ENCODE measurements around the gene KCNJ5. TPM values are rescaled to one million over a fixed set of nuclear protein-coding genes. Genes with fewer than 3 reads are reported as not detected.

KCNJ5 gene
- polyA plus RNA-seq (ENCODE audit: low read depth in 6 of 6) = not detected

DNA sequence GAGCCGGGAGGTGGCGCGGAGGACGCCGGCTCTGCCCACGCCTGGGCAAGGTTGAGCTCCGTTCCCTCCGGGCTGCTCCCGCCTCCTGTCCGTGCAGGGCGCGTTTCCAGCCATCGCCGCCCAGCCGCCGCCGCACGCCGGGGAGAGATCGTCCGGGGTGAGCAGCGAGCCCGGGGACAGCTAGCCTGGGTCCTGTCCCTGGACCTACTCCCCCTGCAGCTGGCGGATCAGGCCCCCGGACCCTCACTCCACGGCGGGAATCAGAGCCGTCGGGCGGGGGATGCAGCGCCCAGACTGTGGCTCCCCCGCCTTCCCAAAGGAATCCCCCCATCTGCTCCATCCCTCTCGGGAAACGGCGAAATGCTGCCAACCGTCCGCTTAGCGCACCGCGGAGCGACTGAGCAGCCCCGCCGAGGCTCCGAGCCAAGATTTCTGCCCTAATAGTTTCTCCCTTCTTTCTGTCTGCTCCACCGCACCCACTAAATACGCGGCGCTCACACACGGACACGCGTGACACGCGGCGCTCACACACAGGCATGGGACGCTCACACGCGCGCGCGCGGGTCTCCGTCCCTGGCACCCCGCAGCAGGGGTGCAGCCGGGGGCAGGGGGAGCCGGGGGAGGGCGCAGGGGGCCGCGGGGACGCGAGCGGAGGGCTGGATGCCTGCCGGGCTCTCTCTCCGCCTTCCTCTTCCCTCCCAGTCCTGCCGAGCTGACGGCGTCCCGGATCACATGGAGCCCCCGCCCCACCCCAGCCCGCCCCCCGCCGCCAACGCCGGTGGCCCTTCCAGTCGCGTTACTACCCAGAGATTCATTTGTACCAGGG lies at the start of gene KCNJ5:
Gene KCNJ5 (plus strand): TSS at position 814 of the 826 bp plus-strand sequence. CDS start 19,918 bp downstream, outside the sequence.
- DNase-seq (no peak), ATAC-seq (ENCODE audit: low read depth in 2 of 2) (peak; percentile 41 to 51)
- Mint-ChIP-seq H3K4me3 (peak within 1 kb of the TSS; percentile 70 to 92 (median 80)), H3K27me3 (peaks cover 70 to 91% (median 88%) of the 10 kb centered on the region in 3 donors), H3K27ac (peak within 1 kb of the TSS in 1 of 6 donors; percentile 96), H3K36me3 (no peaks in the 10 kb centered on the region), H3K4me1 (peaks cover 19 to 38% (median 24%) of the 10 kb centered on the region in 3 donors), H3K9me3 (peaks cover 0 to 2% (median 0%) of the 10 kb centered on the region in 7 donors)

DNA sequence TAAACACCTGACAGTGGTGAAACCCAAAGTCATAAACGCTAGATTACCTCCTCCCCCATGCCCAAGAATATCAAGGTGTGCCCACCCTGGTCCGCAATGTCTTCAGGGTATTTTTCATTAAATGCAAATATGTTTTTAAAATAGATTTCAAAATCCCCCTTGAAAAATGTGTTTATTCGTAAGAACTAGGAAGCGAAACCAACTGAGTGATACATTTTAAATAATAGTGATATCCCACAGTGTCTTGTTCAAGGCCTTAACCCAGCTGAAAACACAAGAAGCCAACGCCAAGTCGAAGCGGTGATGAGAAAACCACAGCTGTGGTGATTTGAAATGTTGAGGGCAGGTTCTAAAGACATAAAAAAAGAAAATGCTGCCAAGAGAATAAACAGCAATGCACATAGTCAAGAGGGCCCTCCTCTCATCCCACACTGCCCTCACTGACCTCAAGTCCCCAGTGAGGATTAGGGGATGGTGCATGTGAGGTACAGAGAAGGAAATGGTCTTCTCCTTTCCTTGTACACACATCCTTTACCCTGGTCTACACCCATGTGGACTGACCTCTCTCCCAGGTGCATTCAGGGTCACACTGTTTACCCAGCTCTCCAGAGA lies 49.6 kb upstream of the KCNJ5 start:
- DNase-seq = peak; percentile 72
- Mint-ChIP-seq H3K9me3 (peaks cover 0 to 9% (median 5%) of the 10 kb centered on the region in 7 donors), H3K4me1 (peaks cover 77 to 99% (median 86%) of the 10 kb centered on the region in 3 donors), H3K36me3 (peaks cover 0 to under 1% of the 10 kb centered on the region in 2 donors), H3K27ac (peak overlapping the region; percentile 93 to 96 (median 95)), H3K4me3 (peak overlapping the region in 7 of 8 donors; percentile 20 to 83 (median 44)), H3K27me3 (no peaks in the 10 kb centered on the region)
- ATAC-seq (ENCODE audit: low read depth in 2 of 2) = peak; percentile 80 to 81

DNA sequence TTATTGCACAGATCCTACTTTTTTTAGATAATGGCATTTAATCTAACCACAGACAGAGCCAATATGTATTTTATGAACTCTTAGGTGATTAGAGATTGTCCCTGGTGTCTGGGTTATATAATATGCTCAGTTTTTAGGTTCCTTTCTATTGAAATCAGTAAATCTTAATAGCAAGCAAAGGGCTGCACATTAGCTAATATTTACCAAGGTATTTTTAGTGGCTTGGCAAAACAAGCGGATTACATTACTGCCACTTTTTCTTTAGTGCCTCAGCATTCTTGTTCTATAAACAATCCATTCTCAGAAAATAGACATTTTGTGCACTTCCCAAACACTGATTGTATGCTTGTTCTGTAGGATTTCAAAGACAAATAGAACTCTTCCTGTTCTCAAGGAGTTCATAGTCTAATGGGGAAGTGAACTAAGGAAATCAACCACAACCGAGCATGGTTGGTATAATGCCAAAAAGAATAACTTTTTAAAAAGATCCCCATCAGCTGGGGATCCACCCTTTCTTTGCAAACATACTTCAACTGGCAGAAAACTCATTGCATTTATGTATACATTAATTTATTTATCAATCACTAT lies 47.9 kb upstream of the KCNJ5 start:
- H3K27me3 Mint-ChIP-seq = no peaks in the 10 kb centered on the region
- H3K9me3 Mint-ChIP-seq = peaks cover 0 to 4% (median 0%) of the 10 kb centered on the region in 7 donors
- no peak for ATAC-seq (ENCODE audit: low read depth in 2 of 2)
- peaks cover 74 to 93% (median 79%) of the 10 kb centered on the region in 3 donors for H3K4me1 Mint-ChIP-seq
- no peaks in the 10 kb centered on the region for H3K36me3 Mint-ChIP-seq
- H3K27ac Mint-ChIP-seq = peak overlapping the region in 5 of 6 donors; percentile 82 to 96 (median 94)
- H3K4me3 Mint-ChIP-seq = peak overlapping the region in 5 of 8 donors; percentile 37 to 78 (median 44)
- DNase-seq = peak; percentile 27

DNA sequence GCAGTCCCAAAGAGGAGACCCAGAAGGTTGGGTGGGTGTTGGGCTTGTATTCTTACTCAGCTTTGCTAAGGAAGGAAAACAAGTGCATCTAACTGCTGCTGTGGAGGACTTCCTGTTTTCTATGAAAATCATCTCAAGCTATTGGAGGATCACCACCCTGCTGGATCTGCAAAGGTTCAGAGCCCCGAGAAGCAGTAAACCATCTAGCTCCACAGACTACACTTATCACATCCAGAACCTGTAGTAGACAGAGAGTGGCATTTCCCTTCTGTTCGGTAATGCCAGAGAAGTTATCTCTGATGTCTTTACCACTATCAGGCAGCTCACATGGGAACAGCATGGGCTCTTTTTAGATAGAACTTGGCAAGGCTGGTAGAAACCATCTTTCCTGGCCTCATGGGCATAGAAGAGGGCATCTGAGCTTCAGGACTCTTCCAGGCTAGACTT lies 45.8 kb upstream of the KCNJ5 start:
- H3K4me1 Mint-ChIP-seq = peaks cover 73 to 91% (median 76%) of the 10 kb centered on the region in 3 donors
- H3K27ac Mint-ChIP-seq = peak overlapping the region; percentile 36 to 97 (median 91)
- H3K4me3 Mint-ChIP-seq = peak overlapping the region; percentile 32 to 86 (median 64)
- DNase-seq (peak; percentile 50), ATAC-seq (ENCODE audit: low read depth in 2 of 2) (peak; percentile 44 to 46)
- H3K27me3 Mint-ChIP-seq = no peaks in the 10 kb centered on the region
- peaks cover 0 to 4% of the 10 kb centered on the region in 2 donors for H3K36me3 Mint-ChIP-seq
- H3K9me3 Mint-ChIP-seq = peaks cover 0 to 4% (median 0%) of the 10 kb centered on the region in 7 donors

DNA sequence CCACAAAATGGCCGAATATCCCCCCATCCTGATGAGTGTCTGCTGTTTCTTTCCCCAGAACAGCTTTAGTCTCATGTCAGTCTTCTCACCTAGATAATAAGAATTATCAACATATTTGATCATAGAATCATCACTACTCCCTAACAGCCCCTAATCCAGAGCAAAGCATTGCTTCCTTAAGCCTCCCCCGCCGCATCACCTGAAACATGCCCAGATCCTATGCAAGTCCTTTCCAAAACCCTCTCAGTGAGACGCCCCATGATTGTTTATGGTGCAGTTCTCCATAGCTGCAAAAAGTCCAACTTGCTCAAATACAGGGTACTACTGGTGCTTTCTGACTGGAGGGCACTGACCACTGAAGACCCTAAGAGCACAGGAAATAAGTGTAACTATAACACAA lies 44.2 kb upstream of the KCNJ5 start:
- peak overlapping the region in 2 of 6 donors; percentile 22 to 68 for H3K27ac Mint-ChIP-seq
- peaks cover 0 to 4% of the 10 kb centered on the region in 2 donors for H3K36me3 Mint-ChIP-seq
- peaks cover 0 to 4% (median 0%) of the 10 kb centered on the region in 7 donors for H3K9me3 Mint-ChIP-seq
- ATAC-seq (ENCODE audit: low read depth in 2 of 2) (no peak), DNase-seq (no peak)
- no peaks in the 10 kb centered on the region for H3K27me3 Mint-ChIP-seq
- peaks cover 59 to 78% (median 64%) of the 10 kb centered on the region in 3 donors for H3K4me1 Mint-ChIP-seq
- peak overlapping the region in 4 of 8 donors; percentile 23 to 39 (median 26) for H3K4me3 Mint-ChIP-seq

DNA sequence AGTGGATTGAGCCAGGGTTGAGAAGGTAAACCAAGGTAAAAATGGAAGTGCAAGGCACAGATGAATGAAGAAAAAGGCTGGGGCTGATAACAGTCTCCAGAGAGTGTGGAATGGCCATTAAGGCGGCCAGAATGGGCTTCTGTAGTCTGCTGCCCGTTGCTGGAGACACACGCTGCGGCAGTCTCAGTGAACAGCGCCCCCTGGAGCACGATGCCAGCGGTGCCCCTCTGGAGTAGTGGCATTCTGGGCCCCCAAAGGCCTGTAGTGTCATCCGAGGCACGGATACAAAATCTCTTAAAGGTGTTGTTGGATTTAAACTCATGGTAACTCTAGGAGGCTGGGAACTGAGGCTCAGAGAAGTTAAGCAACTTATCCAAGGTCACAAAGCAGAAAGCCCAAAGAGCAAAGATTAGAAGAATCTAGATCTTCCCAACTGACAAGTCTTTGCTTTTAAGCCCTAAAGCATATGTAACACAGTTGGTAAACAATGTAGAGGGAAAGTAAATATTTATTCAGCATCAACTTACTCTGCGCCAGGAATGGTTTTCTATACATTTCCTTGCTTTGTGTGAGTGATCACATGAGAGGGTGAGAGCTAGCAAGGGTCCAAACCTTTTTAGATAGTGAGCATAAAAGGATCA lies 42.2 kb upstream of the KCNJ5 start:
- H3K4me3 Mint-ChIP-seq = peak overlapping the region in 3 of 8 donors; percentile 59 to 71 (median 61)
- peaks cover 0 to 4% of the 10 kb centered on the region in 2 donors for H3K36me3 Mint-ChIP-seq
- no peaks in the 10 kb centered on the region for H3K9me3 Mint-ChIP-seq
- no peaks in the 10 kb centered on the region for H3K27me3 Mint-ChIP-seq
- peaks cover 48 to 70% (median 58%) of the 10 kb centered on the region in 3 donors for H3K4me1 Mint-ChIP-seq
- DNase-seq (peak; percentile 54), ATAC-seq (ENCODE audit: low read depth in 2 of 2) (peak; percentile 60 to 67)
- H3K27ac Mint-ChIP-seq = peak overlapping the region; percentile 20 to 95 (median 66)

DNA sequence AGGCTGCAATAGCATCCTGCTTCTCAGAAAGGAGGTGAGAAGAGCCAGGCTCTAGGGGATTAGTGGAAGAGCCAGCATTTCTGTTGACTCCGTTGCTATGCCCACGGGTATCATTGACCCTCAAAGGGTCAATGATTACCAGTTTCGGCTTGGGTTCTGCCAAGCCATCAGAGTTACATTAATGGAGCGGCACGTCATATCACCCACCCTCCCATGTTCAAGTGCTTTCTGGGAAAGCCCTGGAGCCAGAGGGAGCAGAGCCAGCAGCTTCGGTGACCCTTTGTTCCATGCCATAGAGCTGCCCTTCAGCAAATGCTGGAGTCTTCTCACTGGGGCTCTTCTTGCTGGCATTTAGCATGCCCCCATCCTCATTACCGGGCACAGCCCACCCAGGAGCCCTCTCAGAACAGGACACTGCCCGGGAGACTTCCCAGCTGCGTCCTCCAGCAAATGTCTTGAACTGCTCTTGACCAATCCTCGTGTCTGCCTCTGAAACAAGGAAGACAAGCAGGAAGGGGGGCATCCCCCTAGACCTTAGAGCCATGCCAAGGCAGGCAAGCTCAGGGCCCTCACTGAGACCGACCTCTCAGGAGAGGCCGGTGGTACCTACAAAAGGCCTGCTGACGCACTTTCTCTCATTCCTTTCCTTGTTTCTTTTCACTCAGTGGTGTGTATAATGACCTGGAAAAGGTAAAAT lies 38.7 kb upstream of the KCNJ5 start:
- ATAC-seq (ENCODE audit: low read depth in 2 of 2) = no peak
- no peak overlapping the region for H3K4me3 Mint-ChIP-seq
- no peak overlapping the region for H3K27ac Mint-ChIP-seq
- H3K4me1 Mint-ChIP-seq = peaks cover 32 to 56% (median 33%) of the 10 kb centered on the region in 3 donors
- no peaks in the 10 kb centered on the region for H3K27me3 Mint-ChIP-seq
- H3K36me3 Mint-ChIP-seq = peaks cover 0 to 4% of the 10 kb centered on the region in 2 donors
- DNase-seq = no peak
- H3K9me3 Mint-ChIP-seq = no peaks in the 10 kb centered on the region

DNA sequence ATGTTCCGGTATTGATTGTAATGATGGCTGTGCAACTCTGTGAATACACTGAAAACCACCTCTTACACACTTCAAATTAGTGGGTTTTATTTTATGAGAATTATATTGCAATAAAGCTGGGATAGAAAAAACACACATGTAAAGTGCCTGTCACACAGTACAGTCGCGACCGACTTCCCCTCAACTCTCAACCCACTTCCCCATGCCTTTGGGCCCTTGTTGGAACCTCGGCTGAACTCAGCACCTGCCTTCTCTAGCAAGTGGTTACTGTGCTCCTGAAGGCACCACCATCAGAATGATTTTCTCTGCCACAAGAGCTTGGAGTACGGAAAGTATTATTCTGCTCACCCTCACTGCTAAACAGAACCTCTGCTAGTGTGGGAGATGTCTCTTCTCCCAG lies 37.6 kb upstream of the KCNJ5 start:
- Mint-ChIP-seq H3K27me3 (no peaks in the 10 kb centered on the region), H3K27ac (peak overlapping the region in 1 of 6 donors; percentile 17), H3K36me3 (peaks cover 0 to 4% of the 10 kb centered on the region in 2 donors), H3K4me3 (no peak overlapping the region), H3K9me3 (no peaks in the 10 kb centered on the region), H3K4me1 (peaks cover 30 to 56% (median 33%) of the 10 kb centered on the region in 3 donors)
- ATAC-seq (ENCODE audit: low read depth in 2 of 2) (peak; percentile 56 to 64), DNase-seq (peak; percentile 15)

DNA sequence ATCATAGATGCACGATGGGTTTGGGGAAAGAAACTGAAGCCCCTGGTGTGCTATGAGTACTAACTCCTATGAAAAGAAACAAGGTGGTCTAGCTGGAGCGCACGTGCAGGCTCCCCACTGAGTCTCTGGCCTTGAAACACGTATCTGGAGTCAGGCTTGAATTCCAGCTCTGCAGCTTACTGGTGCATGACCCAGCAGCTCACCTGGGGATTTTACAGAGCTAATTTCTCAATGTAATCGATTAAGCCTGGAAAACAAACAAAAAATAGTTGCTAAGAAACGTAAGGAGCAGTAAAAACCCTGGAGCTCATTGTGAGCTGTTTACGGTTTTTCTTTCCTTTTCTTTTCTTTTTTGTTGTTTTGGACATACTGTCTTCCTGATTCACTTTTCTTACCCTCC lies 36.3 kb upstream of the KCNJ5 start:
- Mint-ChIP-seq H3K4me1 (peaks cover 24 to 54% (median 26%) of the 10 kb centered on the region in 3 donors), H3K9me3 (no peaks in the 10 kb centered on the region), H3K27ac (peak overlapping the region in 3 of 6 donors; percentile 2 to 52 (median 51)), H3K4me3 (no peak overlapping the region), H3K27me3 (no peaks in the 10 kb centered on the region), H3K36me3 (no peaks in the 10 kb centered on the region)
- ATAC-seq (ENCODE audit: low read depth in 2 of 2) (no peak), DNase-seq (no peak)

DNA sequence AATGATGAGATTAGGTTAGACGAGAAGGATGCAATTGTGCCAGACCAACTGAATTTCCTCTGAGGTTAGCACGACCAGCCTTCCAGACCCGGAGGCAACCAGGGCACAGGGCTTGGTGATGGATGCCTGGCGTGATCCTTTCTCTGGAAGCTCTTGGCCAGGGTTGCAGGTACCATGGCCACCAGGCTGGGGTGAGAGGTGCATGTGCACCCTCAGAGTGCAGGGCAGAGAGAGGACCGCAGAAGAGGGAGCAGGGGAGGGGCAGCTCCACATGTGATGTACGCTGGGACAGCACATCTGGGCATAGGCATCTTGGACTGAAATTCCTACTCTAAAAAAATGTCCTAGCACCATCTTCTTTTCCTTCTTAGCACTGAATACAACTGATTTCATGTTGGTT lies 34.9 kb upstream of the KCNJ5 start:
- peaks cover 0 to 3% (median 0%) of the 10 kb centered on the region in 3 donors for H3K27me3 Mint-ChIP-seq
- H3K4me3 Mint-ChIP-seq = no peak overlapping the region
- peaks cover 25 to 52% (median 26%) of the 10 kb centered on the region in 3 donors for H3K4me1 Mint-ChIP-seq
- no peak overlapping the region for H3K27ac Mint-ChIP-seq
- no peaks in the 10 kb centered on the region for H3K9me3 Mint-ChIP-seq
- no peak for DNase-seq
- no peak for ATAC-seq (ENCODE audit: low read depth in 2 of 2)
- H3K36me3 Mint-ChIP-seq = no peaks in the 10 kb centered on the region

DNA sequence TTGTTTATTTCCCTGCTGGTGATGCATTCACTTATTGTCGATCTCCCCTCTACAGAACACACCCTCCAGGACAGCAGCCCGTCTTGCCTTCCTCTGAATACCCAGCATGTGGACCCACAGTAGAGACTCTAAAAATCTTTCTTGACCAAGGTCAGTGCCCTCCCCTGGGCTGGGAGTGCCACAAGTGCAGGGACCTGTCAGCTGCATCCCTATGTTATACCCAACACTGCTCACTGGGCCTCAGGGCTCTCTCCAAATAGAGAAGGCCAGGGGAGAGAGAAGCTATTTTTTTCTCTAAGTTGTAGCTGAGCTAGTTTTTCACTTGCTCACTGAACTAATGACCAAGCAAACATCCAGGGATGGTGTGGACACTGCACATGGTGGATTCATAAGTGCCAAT lies 33.8 kb upstream of the KCNJ5 start:
- DNase-seq (no peak), ATAC-seq (ENCODE audit: low read depth in 2 of 2) (no peak)
- Mint-ChIP-seq H3K4me3 (no peak overlapping the region), H3K9me3 (no peaks in the 10 kb centered on the region), H3K27ac (no peak overlapping the region), H3K4me1 (peaks cover 25 to 52% (median 26%) of the 10 kb centered on the region in 3 donors), H3K27me3 (peaks cover under 1 to 5% (median 3%) of the 10 kb centered on the region in 3 donors), H3K36me3 (no peaks in the 10 kb centered on the region)
